Omental fat pad (tissue), 4 donors: ENCODE data around the gene CACNG7. TPM values are rescaled to one million over a fixed set of nuclear protein-coding genes. Genes with fewer than 3 reads are reported as not detected.

Experiments
- ATAC-seq: fragments of 150-250 bp; one replicate; pipeline ENCODE4 v1.9.1; 2016; ENCODE audit warnings: mild to moderate bottlenecking, moderate library complexity; ENCODE audit not compliant: low FRiP score
- DNase-seq: peaks from one replicate; pipeline ENCODE4 v3.0.0-alpha.2; 2019; ENCODE audit warnings: low spot score
- CTCF ChIP-seq, 3 donors: fragments of 450-650 bp; IDR thresholded peaks; one replicate each; pipeline ENCODE4 v1.5.1; 2016 to 2017; ENCODE audit warnings: antibody characterized with exemption in 3 of 3, mild to moderate bottlenecking in 3 of 3, moderate library complexity in 2 of 3
- total RNA-seq, 4 donors: library from RNA; depleted of rRNA; stranded (reverse); fragments of >200 nt; gene quantifications; one replicate each; pipeline ENCODE4 v1.1.0, GENCODE V29; 2016

Gene CACNG7
- total RNA-seq, 4 donors from 2014 or later: not detected

- DNase-seq: no peak
- no peak for TF ChIP-seq CTCF (IDR thresholded peaks at IDR 0.05)
- no peak for ATAC-seq
Measured at GRCh38 chr19:53884256-53884655, 24.8 kb upstream of the CACNG7 start.

GRCh38 chr19:53885036-53885435 is 24.0 kb upstream of the CACNG7 start:
- TF ChIP-seq CTCF (IDR thresholded peaks at IDR 0.05): no peak
- ATAC-seq (no peak), DNase-seq (no peak)

- DNase-seq (no peak), ATAC-seq (no peak)
- TF ChIP-seq CTCF (IDR thresholded peaks at IDR 0.05): no peak
Measured at GRCh38 chr19:53892301-53892980, 16.6 kb upstream of the CACNG7 start.

GRCh38 chr19:53892981-53893325 is 16.1 kb upstream of the CACNG7 start:
- TF ChIP-seq CTCF (IDR thresholded peaks at IDR 0.05): no peak

GRCh38 chr19:53894707-53895106 is 14.4 kb upstream of the CACNG7 start:
- TF ChIP-seq CTCF (IDR thresholded peaks at IDR 0.05): no peak
- ATAC-seq: no peak
- DNase-seq: no peak

More at GRCh38 chr19:53892981-53893325, 16.1 kb upstream of the CACNG7 start:
- ATAC-seq: no peak
- DNase-seq: no peak

GRCh38 chr19:53896682-53897081 is 12.4 kb upstream of the CACNG7 start:
- ATAC-seq (no peak), DNase-seq (no peak)
- no peak for TF ChIP-seq CTCF (IDR thresholded peaks at IDR 0.05)

GRCh38 chr19:53897459-53897858 is 11.6 kb upstream of the CACNG7 start:
- no peak for TF ChIP-seq CTCF (IDR thresholded peaks at IDR 0.05)
- DNase-seq (no peak), ATAC-seq (no peak)
